Measurements from ENCODE around the gene SPATA20.

The SPATA20 gene

DNA sequence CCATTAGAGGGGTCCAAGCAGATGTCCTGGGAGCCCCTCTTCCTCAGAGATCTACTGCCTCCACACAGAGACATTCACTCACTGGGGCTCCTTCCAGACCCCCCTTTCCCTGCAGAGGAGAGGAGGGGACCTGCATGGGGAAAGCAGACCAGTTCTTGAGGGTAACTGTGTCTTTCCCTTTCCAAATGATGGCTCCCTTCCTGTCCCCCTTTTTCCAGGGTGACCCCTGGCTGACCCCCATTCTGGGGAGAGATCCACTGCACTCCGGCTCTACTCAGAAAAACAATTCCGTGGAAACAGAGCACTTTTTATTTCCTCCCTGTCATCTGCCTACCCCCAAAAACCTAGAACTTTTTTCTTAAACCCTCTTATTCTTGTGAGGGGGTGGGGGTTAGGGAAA lies 19.9 kb downstream of the SPATA20 start:
- DNase-seq (ENCODE audit: low spot score) = no peak
- TF ChIP-seq, protein P1, sequence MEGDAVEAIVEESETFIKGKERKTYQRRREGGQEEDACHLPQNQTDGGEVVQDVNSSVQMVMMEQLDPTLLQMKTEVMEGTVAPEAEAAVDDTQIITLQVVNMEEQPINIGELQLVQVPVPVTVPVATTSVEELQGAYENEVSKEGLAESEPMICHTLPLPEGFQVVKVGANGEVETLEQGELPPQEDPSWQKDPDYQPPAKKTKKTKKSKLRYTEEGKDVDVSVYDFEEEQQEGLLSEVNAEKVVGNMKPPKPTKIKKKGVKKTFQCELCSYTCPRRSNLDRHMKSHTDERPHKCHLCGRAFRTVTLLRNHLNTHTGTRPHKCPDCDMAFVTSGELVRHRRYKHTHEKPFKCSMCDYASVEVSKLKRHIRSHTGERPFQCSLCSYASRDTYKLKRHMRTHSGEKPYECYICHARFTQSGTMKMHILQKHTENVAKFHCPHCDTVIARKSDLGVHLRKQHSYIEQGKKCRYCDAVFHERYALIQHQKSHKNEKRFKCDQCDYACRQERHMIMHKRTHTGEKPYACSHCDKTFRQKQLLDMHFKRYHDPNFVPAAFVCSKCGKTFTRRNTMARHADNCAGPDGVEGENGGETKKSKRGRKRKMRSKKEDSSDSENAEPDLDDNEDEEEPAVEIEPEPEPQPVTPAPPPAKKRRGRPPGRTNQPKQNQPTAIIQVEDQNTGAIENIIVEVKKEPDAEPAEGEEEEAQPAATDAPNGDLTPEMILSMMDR (IDR thresholded peaks at IDR 0.05; ENCODE audit: extremely low read depth, missing control alignments) = no peak

DNA sequence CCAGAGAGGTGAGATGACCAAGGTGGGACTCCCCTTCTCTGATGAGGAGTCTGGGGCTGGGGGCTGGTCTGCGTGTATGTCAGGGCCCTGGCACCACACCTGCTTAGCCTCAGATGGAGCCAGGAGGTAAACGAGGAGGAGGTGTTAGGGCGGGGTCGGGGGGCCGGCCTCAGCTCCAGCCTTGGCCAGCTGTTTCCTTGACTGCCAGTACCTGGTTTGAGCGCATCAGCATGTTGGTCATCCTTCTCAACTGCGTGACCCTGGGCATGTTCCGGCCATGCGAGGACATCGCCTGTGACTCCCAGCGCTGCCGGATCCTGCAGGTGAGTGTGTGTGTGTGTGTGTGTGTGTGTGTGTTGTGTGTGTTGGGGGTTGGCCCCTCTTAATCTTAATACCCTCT lies 21.7 kb downstream of the SPATA20 start:
- TF ChIP-seq, protein P1 (IDR thresholded peaks at IDR 0.05; ENCODE audit: extremely low read depth, missing control alignments) = no peak

DNA sequence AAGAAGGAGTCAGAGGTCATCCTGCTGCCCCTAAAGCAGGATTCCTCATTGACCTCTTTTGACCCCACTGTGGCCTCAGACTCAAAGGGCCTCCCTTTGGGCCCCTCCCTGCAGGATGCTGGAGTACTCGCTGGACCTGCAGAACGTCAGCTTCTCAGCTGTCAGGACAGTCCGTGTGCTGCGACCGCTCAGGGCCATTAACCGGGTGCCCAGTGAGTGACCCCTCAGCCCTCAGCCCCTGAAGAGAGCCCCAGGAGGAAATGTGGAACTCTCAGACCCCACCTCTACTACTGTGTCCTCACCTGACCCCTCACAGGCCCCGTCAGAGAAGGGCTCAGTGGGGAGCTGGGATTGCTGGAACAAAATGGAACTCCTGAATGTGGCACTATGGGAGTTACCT lies 22.6 kb downstream of the SPATA20 start:
- TF ChIP-seq, protein P1 (IDR thresholded peaks at IDR 0.05; ENCODE audit: extremely low read depth, missing control alignments) = no peak
- DNase-seq (ENCODE audit: low spot score) = no peak

More for the DNA sequence above, 21.7 kb downstream of the SPATA20 start:
- no peak for DNase-seq (ENCODE audit: low spot score)

DNA sequence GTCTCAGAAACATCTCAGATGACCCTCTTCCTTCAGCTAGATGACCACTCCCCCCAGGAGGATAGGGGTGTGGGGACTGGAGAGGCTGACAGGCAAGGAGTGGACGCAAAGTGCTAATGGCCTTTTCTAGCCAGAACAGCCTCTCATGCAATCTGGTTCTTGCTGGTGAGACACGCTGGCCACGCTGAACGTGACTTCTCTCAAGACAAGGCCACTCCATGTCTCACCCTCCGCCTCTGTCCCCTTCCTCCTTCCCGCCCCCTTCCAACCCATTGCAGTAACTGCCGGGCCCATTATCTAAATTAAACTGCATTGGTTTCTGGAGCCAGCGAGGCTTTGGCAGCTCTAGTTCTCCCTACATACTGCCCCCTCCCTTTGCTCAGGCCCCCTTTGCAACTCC lies 23.1 kb downstream of the SPATA20 start:
- TF ChIP-seq, protein P1 (IDR thresholded peaks at IDR 0.05; ENCODE audit: extremely low read depth, missing control alignments) = no peak

DNA sequence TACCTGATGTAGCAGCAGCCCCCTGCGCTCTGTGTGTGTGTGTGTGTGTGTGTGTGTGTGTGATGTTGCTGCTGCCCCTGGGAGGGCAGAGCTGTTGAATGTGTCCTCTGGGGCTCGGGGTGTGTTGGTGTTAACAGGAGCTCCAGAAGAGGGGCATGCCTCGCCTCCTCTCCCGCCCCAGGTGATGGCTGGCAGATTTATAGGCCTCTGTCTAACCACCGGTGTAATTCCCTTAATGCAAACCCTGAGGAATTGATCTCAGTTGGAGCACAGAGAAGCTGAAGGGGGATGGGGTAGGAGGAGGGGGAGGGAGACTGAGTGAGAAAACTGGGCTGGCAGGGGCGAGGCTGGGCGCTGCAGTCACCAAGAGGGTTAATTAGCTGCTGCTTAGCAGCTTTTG lies 23.6 kb downstream of the SPATA20 start:
- no peak for DNase-seq (ENCODE audit: low spot score)
- TF ChIP-seq, protein P1 (IDR thresholded peaks at IDR 0.05; ENCODE audit: extremely low read depth, missing control alignments) = no peak

More for the DNA sequence above, 23.1 kb downstream of the SPATA20 start:
- no peak for DNase-seq (ENCODE audit: low spot score)

DNA sequence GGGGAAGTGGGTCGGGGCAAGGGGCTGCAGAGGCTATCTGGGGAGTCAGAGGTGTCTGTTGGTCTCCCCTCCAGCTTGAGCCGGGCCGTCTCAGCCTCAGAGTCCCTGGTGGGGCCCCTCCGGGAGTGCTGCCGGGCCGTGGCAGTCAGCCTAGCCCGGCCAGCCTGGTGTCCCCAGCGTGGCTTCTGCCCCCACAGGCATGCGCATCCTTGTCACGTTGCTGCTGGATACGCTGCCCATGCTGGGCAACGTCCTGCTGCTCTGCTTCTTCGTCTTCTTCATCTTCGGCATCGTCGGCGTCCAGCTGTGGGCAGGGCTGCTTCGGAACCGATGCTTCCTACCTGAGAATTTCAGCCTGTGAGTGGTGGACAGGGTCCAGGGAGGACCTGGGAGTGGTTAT lies 24.7 kb downstream of the SPATA20 start:
- TF ChIP-seq, protein P1 (IDR thresholded peaks at IDR 0.05; ENCODE audit: extremely low read depth, missing control alignments) = no peak
- no peak for DNase-seq (ENCODE audit: low spot score)

DNA sequence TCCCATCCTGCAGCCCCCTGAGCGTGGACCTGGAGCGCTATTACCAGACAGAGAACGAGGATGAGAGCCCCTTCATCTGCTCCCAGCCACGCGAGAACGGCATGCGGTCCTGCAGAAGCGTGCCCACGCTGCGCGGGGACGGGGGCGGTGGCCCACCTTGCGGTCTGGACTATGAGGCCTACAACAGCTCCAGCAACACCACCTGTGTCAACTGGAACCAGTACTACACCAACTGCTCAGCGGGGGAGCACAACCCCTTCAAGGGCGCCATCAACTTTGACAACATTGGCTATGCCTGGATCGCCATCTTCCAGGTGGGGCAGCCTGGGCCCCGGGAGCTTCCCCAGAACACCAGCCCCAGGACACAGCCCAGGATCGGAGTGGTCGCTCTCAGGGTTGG lies 25.6 kb downstream of the SPATA20 start:
- TF ChIP-seq, protein P1 (IDR thresholded peaks at IDR 0.05; ENCODE audit: extremely low read depth, missing control alignments) = no peak
- no peak for DNase-seq (ENCODE audit: low spot score)

All from GM20000 (cell line).